Measurements from ENCODE around the gene PRPF6.
A peak's percentile ranks its signal among the peaks of the same experiment; 100 is the strongest.
"Not testable (repeated sequence)": the region's sequence is repeated elsewhere in the genome, so short reads cannot be mapped to it uniquely, and the experiment has no call there.

Gene PRPF6

GRCh38 chr20:63974402-63975200 lies 6.3 kb upstream of the PRPF6 start:
- no peak overlapping the region for H3K27ac ChIP-seq (ENCODE audit: insufficient read depth, low read length, poor library complexity, severe bottlenecking)
- no peak overlapping the region for H3K4me3 ChIP-seq (ENCODE audit: insufficient read depth, low read depth, low read length, poor library complexity, severe bottlenecking)

GRCh38 chr20:63976511-63976910 lies 4.4 kb upstream of the PRPF6 start:
- not testable (repeated sequence) for H3K27me3 ChIP-seq (replicated peaks; ENCODE audit: control insufficient read depth, insufficient read depth, low read length, poor library complexity, severe bottlenecking); H3K4me3 ChIP-seq (ENCODE audit: insufficient read depth, low read depth, low read length, poor library complexity, severe bottlenecking); DNase-seq; H3K9me3 ChIP-seq (ENCODE audit: control insufficient read depth, low read length); H3K27ac ChIP-seq (ENCODE audit: insufficient read depth, low read length, poor library complexity, severe bottlenecking)
- H3K4me1 ChIP-seq (ENCODE audit: control insufficient read depth, insufficient read depth, low read length, poor library complexity, severe bottlenecking): peaks cover 37% of the 10 kb centered on the region
- H3K36me3 ChIP-seq (ENCODE audit: control insufficient read depth, insufficient read depth, low read length): peaks cover 12% of the 10 kb centered on the region

More at GRCh38 chr20:63974402-63975200, 6.3 kb upstream of the PRPF6 start:
- Histone ChIP-seq H3K9me3 (ENCODE audit: control insufficient read depth, low read length) (no peaks in the 10 kb centered on the region), H3K4me1 (ENCODE audit: control insufficient read depth, insufficient read depth, low read length, poor library complexity, severe bottlenecking) (peaks cover 25% of the 10 kb centered on the region), H3K36me3 (ENCODE audit: control insufficient read depth, insufficient read depth, low read length) (peaks cover 12% of the 10 kb centered on the region), H3K27me3 (replicated peaks; ENCODE audit: control insufficient read depth, insufficient read depth, low read length, poor library complexity, severe bottlenecking) (no peaks in the 10 kb centered on the region)
- no peak for DNase-seq

- Histone ChIP-seq H3K27me3 (replicated peaks; ENCODE audit: control insufficient read depth, insufficient read depth, low read length, poor library complexity, severe bottlenecking) (no peaks in the 10 kb centered on the region), H3K4me3 (ENCODE audit: insufficient read depth, low read depth, low read length, poor library complexity, severe bottlenecking) (no peak overlapping the region), H3K9me3 (ENCODE audit: control insufficient read depth, low read length) (no peaks in the 10 kb centered on the region), H3K36me3 (ENCODE audit: control insufficient read depth, insufficient read depth, low read length) (peaks cover 12% of the 10 kb centered on the region), H3K4me1 (ENCODE audit: control insufficient read depth, insufficient read depth, low read length, poor library complexity, severe bottlenecking) (peaks cover 41% of the 10 kb centered on the region), H3K27ac (ENCODE audit: insufficient read depth, low read length, poor library complexity, severe bottlenecking) (peak overlapping the region; percentile 72)
- no peak for DNase-seq
These were observed 3.8 kb upstream of the PRPF6 start for GRCh38 chr20:63976980-63977738.

GRCh38 chr20:63977739-63978276 lies 3.1 kb upstream of the PRPF6 start:
- Histone ChIP-seq H3K9me3 (ENCODE audit: control insufficient read depth, low read length) (no peaks in the 10 kb centered on the region), H3K27ac (ENCODE audit: insufficient read depth, low read length, poor library complexity, severe bottlenecking) (peak overlapping the region; percentile 72), H3K27me3 (replicated peaks; ENCODE audit: control insufficient read depth, insufficient read depth, low read length, poor library complexity, severe bottlenecking) (no peaks in the 10 kb centered on the region), H3K36me3 (ENCODE audit: control insufficient read depth, insufficient read depth, low read length) (peaks cover 12% of the 10 kb centered on the region), H3K4me1 (ENCODE audit: control insufficient read depth, insufficient read depth, low read length, poor library complexity, severe bottlenecking) (peaks cover 41% of the 10 kb centered on the region), H3K4me3 (ENCODE audit: insufficient read depth, low read depth, low read length, poor library complexity, severe bottlenecking) (peak overlapping the region; percentile 62)
- peak in 1 of 3 donors; percentile 29 for DNase-seq

- Histone ChIP-seq H3K4me3 (ENCODE audit: insufficient read depth, low read depth, low read length, poor library complexity, severe bottlenecking) (peak overlapping the region; percentile 62), H3K36me3 (ENCODE audit: control insufficient read depth, insufficient read depth, low read length) (peaks cover 12% of the 10 kb centered on the region), H3K27ac (ENCODE audit: insufficient read depth, low read length, poor library complexity, severe bottlenecking) (peak overlapping the region; percentile 72), H3K4me1 (ENCODE audit: control insufficient read depth, insufficient read depth, low read length, poor library complexity, severe bottlenecking) (peaks cover 41% of the 10 kb centered on the region), H3K9me3 (ENCODE audit: control insufficient read depth, low read length) (no peaks in the 10 kb centered on the region), H3K27me3 (replicated peaks; ENCODE audit: control insufficient read depth, insufficient read depth, low read length, poor library complexity, severe bottlenecking) (no peaks in the 10 kb centered on the region)
- DNase-seq: peak in 1 of 3 donors; percentile 53
These were observed 2.4 kb upstream of the PRPF6 start for GRCh38 chr20:63978319-63979228.

- peaks cover 39% of the 10 kb centered on the region for H3K4me1 ChIP-seq (ENCODE audit: control insufficient read depth, insufficient read depth, low read length, poor library complexity, severe bottlenecking)
- peak overlapping the region; percentile 62 for H3K4me3 ChIP-seq (ENCODE audit: insufficient read depth, low read depth, low read length, poor library complexity, severe bottlenecking)
- H3K27me3 ChIP-seq (replicated peaks; ENCODE audit: control insufficient read depth, insufficient read depth, low read length, poor library complexity, severe bottlenecking): no peaks in the 10 kb centered on the region
- peaks cover 12% of the 10 kb centered on the region for H3K36me3 ChIP-seq (ENCODE audit: control insufficient read depth, insufficient read depth, low read length)
- H3K27ac ChIP-seq (ENCODE audit: insufficient read depth, low read length, poor library complexity, severe bottlenecking): peak overlapping the region; percentile 72
- DNase-seq: no peak
- no peaks in the 10 kb centered on the region for H3K9me3 ChIP-seq (ENCODE audit: control insufficient read depth, low read length)
These were observed 1.7 kb upstream of the PRPF6 start for GRCh38 chr20:63979229-63979556.

- H3K36me3 ChIP-seq (ENCODE audit: control insufficient read depth, insufficient read depth, low read length): peaks cover 12% of the 10 kb centered on the region
- H3K4me1 ChIP-seq (ENCODE audit: control insufficient read depth, insufficient read depth, low read length, poor library complexity, severe bottlenecking): peaks cover 36% of the 10 kb centered on the region
- peak; percentile 40 to 57 (median 53) for DNase-seq
These were observed 1.2 kb upstream of the PRPF6 start, which contains the start of gene SAMD10 for GRCh38 chr20:63979557-63980316. TSS of gene SAMD10 (minus strand) at chr20:63979642. CDS start at chr20:63979467, 175 bp downstream.

GRCh38 chr20:63980317-63980805 lies 571 bp upstream of the PRPF6 start:
- Histone ChIP-seq H3K4me3 (ENCODE audit: insufficient read depth, low read depth, low read length, poor library complexity, severe bottlenecking) (peak overlapping the region; percentile 77), H3K27me3 (replicated peaks; ENCODE audit: control insufficient read depth, insufficient read depth, low read length, poor library complexity, severe bottlenecking) (no peaks in the 10 kb centered on the region), H3K9me3 (ENCODE audit: control insufficient read depth, low read length) (no peaks in the 10 kb centered on the region), H3K36me3 (ENCODE audit: control insufficient read depth, insufficient read depth, low read length) (peaks cover 13% of the 10 kb centered on the region), H3K27ac (ENCODE audit: insufficient read depth, low read length, poor library complexity, severe bottlenecking) (peak overlapping the region; percentile 90), H3K4me1 (ENCODE audit: control insufficient read depth, insufficient read depth, low read length, poor library complexity, severe bottlenecking) (peaks cover 36% of the 10 kb centered on the region)
- DNase-seq: peak in 1 of 3 donors; percentile 31

More at GRCh38 chr20:63979557-63980316, 1.2 kb upstream of the PRPF6 start, which contains the start of gene SAMD10:
- Histone ChIP-seq H3K9me3 (ENCODE audit: control insufficient read depth, low read length) (no peaks in the 10 kb centered on the region), H3K27me3 (replicated peaks; ENCODE audit: control insufficient read depth, insufficient read depth, low read length, poor library complexity, severe bottlenecking) (no peaks in the 10 kb centered on the region), H3K27ac (ENCODE audit: insufficient read depth, low read length, poor library complexity, severe bottlenecking) (peak within 1 kb of the TSS; percentile 90), H3K4me3 (ENCODE audit: insufficient read depth, low read depth, low read length, poor library complexity, severe bottlenecking) (peak within 1 kb of the TSS; percentile 77)

- Histone ChIP-seq H3K4me1 (ENCODE audit: control insufficient read depth, insufficient read depth, low read length, poor library complexity, severe bottlenecking) (peaks cover 27% of the 10 kb centered on the region), H3K36me3 (ENCODE audit: control insufficient read depth, insufficient read depth, low read length) (peaks cover 28% of the 10 kb centered on the region), H3K27ac (ENCODE audit: insufficient read depth, low read length, poor library complexity, severe bottlenecking) (no peak overlapping the region), H3K4me3 (ENCODE audit: insufficient read depth, low read depth, low read length, poor library complexity, severe bottlenecking) (no peak overlapping the region), H3K9me3 (ENCODE audit: control insufficient read depth, low read length) (no peaks in the 10 kb centered on the region), H3K27me3 (replicated peaks; ENCODE audit: control insufficient read depth, insufficient read depth, low read length, poor library complexity, severe bottlenecking) (no peaks in the 10 kb centered on the region)
- DNase-seq: no peak
These were observed 2.0 kb downstream of the PRPF6 start for GRCh38 chr20:63982937-63983336.
